Left forelimb (tissue), 1 donor: ENCODE results near the gene MSANTD4.
"Not testable (repeated sequence)": the region's sequence is repeated elsewhere in the genome, so short reads cannot be mapped to it uniquely, and the experiment has no call there.

Source experiments
- DNase-seq: peaks from one replicate; pipeline ENCODE4 v3.0.0-alpha.2; 2018; ENCODE audit warnings: low spot score

MSANTD4 gene

GRCh38 chr11:106021967-106022794 lies at the start of gene MSANTD4:
TSS of gene MSANTD4 (minus strand) at chr11:106022240. CDS start at chr11:106010917, 11,323 bp downstream.
- DNase-seq = peak; percentile 97

- no peak for DNase-seq
Measured at GRCh38 chr11:106070606-106071005, 48.6 kb upstream of the MSANTD4 start.

GRCh38 chr11:106063009-106063408 lies 41.0 kb upstream of the MSANTD4 start:
- no peak for DNase-seq

- no peak for DNase-seq
Measured at GRCh38 chr11:106061954-106062949, 40.2 kb upstream of the MSANTD4 start.

- no peak for DNase-seq
Measured at GRCh38 chr11:106061249-106061784, 39.3 kb upstream of the MSANTD4 start.

- no peak for DNase-seq
Measured at GRCh38 chr11:106059617-106060016, 37.6 kb upstream of the MSANTD4 start.

GRCh38 chr11:106058377-106058776 lies 36.3 kb upstream of the MSANTD4 start:
- not testable (repeated sequence) for DNase-seq

- DNase-seq = no peak
Measured at GRCh38 chr11:106051103-106051502, 29.1 kb upstream of the MSANTD4 start.

- DNase-seq = no peak
Measured at GRCh38 chr11:106049727-106050476, 27.9 kb upstream of the MSANTD4 start.

GRCh38 chr11:106047631-106048030 lies 25.6 kb upstream of the MSANTD4 start:
- DNase-seq = no peak

GRCh38 chr11:106043540-106043939 lies 21.5 kb upstream of the MSANTD4 start:
- no peak for DNase-seq

GRCh38 chr11:106032861-106033260 lies 10.8 kb upstream of the MSANTD4 start:
- DNase-seq = no peak

- no peak for DNase-seq
Measured at GRCh38 chr11:106031936-106032335, 9.9 kb upstream of the MSANTD4 start.

- no peak for DNase-seq
Measured at GRCh38 chr11:106031202-106031810, 9.3 kb upstream of the MSANTD4 start.

- DNase-seq = no peak
Measured at GRCh38 chr11:106030609-106031008, 8.6 kb upstream of the MSANTD4 start.

- no peak for DNase-seq
Measured at GRCh38 chr11:106022795-106023275, 795 bp upstream of the MSANTD4 start.

GRCh38 chr11:106021181-106021966 lies 666 bp downstream of the MSANTD4 start:
- DNase-seq = no peak

- no peak for DNase-seq
Measured at GRCh38 chr11:106017093-106017492, 4.9 kb downstream of the MSANTD4 start.

GRCh38 chr11:106015066-106015465 lies 7.0 kb downstream of the MSANTD4 start:
- DNase-seq = no peak

GRCh38 chr11:106014620-106015019 lies 7.4 kb downstream of the MSANTD4 start:
- DNase-seq = no peak
